Measurements from ENCODE around the gene ARL3.

ARL3 gene

DNA sequence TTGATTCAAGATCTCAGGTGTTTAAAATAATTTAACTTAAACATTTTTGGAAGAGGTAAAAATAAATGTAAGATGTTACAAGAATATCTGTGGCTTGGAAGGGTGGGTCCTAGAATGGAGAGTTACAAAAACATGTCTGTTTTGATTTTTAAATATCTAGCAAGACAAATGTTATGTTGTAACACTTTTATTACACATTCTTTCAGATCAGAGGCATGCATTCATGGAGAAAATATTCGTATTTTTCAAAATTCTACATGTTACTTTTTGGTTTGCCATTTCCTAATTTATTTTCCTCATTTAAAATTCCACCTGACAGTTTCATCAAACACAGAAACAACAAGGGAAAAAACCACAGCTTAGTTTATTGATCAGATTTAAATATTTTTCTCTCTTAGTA lies 39.5 kb upstream of the ARL3 start:
- TF ChIP-seq RARB (CRISPR knock-in tag; IDR thresholded peaks at IDR 0.05) (no peak), OSR1 (CRISPR knock-in tag; IDR thresholded peaks at IDR 0.05) (no peak), ARNTL (CRISPR knock-in tag; IDR thresholded peaks at IDR 0.05; ENCODE audit: borderline replicate concordance, low read depth) (no peak), TOX (CRISPR knock-in tag; IDR thresholded peaks at IDR 0.05; ENCODE audit: borderline replicate concordance) (no peak), ZNF70 (CRISPR knock-in tag; IDR thresholded peaks at IDR 0.05) (no peak), PPARA (CRISPR knock-in tag; IDR thresholded peaks at IDR 0.05; ENCODE audit: borderline replicate concordance) (no peak), ISL1 (CRISPR knock-in tag; IDR thresholded peaks at IDR 0.05) (no peak), SNAI2 (CRISPR knock-in tag; IDR thresholded peaks at IDR 0.05) (no peak), ESRRG (CRISPR knock-in tag; IDR thresholded peaks at IDR 0.05) (no peak), GLIS3 (CRISPR knock-in tag; IDR thresholded peaks at IDR 0.05) (no peak), TCF4 (CRISPR knock-in tag; IDR thresholded peaks at IDR 0.05; ENCODE audit: borderline replicate concordance) (no peak), ZNF565 (CRISPR knock-in tag; conservative IDR thresholded peaks at IDR 0.05; ENCODE audit: low read depth) (no peak)
- TF ChIP-seq, protein P1, sequence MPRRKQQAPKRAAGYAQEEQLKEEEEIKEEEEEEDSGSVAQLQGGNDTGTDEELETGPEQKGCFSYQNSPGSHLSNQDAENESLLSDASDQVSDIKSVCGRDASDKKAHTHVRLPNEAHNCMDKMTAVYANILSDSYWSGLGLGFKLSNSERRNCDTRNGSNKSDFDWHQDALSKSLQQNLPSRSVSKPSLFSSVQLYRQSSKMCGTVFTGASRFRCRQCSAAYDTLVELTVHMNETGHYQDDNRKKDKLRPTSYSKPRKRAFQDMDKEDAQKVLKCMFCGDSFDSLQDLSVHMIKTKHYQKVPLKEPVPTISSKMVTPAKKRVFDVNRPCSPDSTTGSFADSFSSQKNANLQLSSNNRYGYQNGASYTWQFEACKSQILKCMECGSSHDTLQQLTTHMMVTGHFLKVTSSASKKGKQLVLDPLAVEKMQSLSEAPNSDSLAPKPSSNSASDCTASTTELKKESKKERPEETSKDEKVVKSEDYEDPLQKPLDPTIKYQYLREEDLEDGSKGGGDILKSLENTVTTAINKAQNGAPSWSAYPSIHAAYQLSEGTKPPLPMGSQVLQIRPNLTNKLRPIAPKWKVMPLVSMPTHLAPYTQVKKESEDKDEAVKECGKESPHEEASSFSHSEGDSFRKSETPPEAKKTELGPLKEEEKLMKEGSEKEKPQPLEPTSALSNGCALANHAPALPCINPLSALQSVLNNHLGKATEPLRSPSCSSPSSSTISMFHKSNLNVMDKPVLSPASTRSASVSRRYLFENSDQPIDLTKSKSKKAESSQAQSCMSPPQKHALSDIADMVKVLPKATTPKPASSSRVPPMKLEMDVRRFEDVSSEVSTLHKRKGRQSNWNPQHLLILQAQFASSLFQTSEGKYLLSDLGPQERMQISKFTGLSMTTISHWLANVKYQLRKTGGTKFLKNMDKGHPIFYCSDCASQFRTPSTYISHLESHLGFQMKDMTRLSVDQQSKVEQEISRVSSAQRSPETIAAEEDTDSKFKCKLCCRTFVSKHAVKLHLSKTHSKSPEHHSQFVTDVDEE (CRISPR knock-in tag; IDR thresholded peaks at IDR 0.05), result no peak
- TF ChIP-seq, protein P2, sequence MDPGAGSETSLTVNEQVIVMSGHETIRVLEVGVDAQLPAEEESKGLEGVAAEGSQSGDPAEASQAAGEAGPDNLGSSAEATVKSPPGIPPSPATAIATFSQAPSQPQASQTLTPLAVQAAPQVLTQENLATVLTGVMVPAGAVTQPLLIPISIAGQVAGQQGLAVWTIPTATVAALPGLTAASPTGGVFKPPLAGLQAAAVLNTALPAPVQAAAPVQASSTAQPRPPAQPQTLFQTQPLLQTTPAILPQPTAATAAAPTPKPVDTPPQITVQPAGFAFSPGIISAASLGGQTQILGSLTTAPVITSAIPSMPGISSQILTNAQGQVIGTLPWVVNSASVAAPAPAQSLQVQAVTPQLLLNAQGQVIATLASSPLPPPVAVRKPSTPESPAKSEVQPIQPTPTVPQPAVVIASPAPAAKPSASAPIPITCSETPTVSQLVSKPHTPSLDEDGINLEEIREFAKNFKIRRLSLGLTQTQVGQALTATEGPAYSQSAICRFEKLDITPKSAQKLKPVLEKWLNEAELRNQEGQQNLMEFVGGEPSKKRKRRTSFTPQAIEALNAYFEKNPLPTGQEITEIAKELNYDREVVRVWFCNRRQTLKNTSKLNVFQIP (CRISPR knock-in tag; IDR thresholded peaks at IDR 0.05; ENCODE audit: borderline replicate concordance, low read depth), result no peak
- no peak for ATAC-seq

GRCh38 chr10:102752934-102753664 lies 38.9 kb upstream of the ARL3 start:
- ATAC-seq, result peak; percentile 98
- no peak for TF ChIP-seq ISL1 (CRISPR knock-in tag; IDR thresholded peaks at IDR 0.05)
- TF ChIP-seq PPARA (CRISPR knock-in tag; IDR thresholded peaks at IDR 0.05; ENCODE audit: borderline replicate concordance), result no peak
- TF ChIP-seq, protein P3, sequence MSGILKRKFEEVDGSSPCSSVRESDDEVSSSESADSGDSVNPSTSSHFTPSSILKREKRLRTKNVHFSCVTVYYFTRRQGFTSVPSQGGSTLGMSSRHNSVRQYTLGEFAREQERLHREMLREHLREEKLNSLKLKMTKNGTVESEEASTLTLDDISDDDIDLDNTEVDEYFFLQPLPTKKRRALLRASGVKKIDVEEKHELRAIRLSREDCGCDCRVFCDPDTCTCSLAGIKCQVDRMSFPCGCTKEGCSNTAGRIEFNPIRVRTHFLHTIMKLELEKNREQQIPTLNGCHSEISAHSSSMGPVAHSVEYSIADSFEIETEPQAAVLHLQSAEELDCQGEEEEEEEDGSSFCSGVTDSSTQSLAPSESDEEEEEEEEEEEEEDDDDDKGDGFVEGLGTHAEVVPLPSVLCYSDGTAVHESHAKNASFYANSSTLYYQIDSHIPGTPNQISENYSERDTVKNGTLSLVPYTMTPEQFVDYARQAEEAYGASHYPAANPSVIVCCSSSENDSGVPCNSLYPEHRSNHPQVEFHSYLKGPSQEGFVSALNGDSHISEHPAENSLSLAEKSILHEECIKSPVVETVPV (CRISPR knock-in tag; IDR thresholded peaks at IDR 0.05), result no peak
- TF ChIP-seq ZNF70 (CRISPR knock-in tag; IDR thresholded peaks at IDR 0.05), result no peak
- TF ChIP-seq, protein P2 (CRISPR knock-in tag; IDR thresholded peaks at IDR 0.05; ENCODE audit: borderline replicate concordance, low read depth), result no peak
- TF ChIP-seq, protein P4, sequence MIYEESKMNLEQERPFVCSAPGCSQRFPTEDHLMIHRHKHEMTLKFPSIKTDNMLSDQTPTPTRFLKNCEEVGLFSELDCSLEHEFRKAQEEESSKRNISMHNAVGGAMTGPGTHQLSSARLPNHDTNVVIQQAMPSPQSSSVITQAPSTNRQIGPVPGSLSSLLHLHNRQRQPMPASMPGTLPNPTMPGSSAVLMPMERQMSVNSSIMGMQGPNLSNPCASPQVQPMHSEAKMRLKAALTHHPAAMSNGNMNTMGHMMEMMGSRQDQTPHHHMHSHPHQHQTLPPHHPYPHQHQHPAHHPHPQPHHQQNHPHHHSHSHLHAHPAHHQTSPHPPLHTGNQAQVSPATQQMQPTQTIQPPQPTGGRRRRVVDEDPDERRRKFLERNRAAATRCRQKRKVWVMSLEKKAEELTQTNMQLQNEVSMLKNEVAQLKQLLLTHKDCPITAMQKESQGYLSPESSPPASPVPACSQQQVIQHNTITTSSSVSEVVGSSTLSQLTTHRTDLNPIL (CRISPR knock-in tag; IDR thresholded peaks at IDR 0.05; ENCODE audit: low read depth), result no peak
- no peak for TF ChIP-seq TCF4 (CRISPR knock-in tag; IDR thresholded peaks at IDR 0.05; ENCODE audit: borderline replicate concordance)

DNA sequence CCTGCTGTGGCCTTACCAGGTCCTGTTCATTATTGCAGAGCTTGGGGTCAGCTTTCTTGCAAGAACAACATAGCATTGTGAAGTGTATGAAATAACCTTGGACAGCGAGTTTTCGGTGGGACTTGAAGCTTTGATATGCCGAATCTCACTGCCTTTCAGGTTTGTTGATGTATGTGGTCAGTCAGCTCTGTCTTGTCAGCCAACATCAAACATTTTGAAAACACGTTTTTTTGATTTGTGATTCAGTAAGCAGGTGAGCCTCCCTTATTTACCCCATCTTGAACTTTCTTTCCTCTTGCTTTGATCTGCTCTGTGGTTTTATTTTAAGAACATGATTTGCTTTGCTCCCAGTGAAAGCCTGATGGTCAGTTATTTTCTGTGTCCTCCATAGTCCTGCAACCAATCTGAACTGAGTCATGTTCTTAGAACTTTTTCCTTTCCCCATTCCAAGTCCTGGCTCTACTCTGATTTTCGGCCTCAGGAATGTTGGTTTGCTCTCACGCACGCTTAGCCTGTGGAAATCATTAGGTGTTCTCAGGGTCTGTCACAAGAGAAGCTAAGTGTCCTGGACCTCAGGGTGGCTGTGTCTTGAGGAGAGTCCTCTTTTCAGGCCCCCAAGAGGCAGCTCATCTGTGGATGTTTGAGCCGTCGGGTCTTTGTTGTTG lies 38.2 kb upstream of the ARL3 start:
- ATAC-seq, result no peak; the same call in 2 of the 3 replicates
- TF ChIP-seq TOX (CRISPR knock-in tag; IDR thresholded peaks at IDR 0.05; ENCODE audit: borderline replicate concordance) (no peak), RARB (CRISPR knock-in tag; IDR thresholded peaks at IDR 0.05) (no peak), ZFP3 (CRISPR knock-in tag; IDR thresholded peaks at IDR 0.05) (no peak), BACH2 (CRISPR knock-in tag; IDR thresholded peaks at IDR 0.05; ENCODE audit: borderline replicate concordance) (no peak), SNAI2 (CRISPR knock-in tag; IDR thresholded peaks at IDR 0.05) (no peak), GLIS3 (CRISPR knock-in tag; IDR thresholded peaks at IDR 0.05) (no peak), ARNTL (CRISPR knock-in tag; IDR thresholded peaks at IDR 0.05; ENCODE audit: borderline replicate concordance, low read depth) (no peak), ZC3H10 (CRISPR knock-in tag; IDR thresholded peaks at IDR 0.05) (no peak), TCF4 (CRISPR knock-in tag; IDR thresholded peaks at IDR 0.05; ENCODE audit: borderline replicate concordance) (no peak)
- TF ChIP-seq, protein P3 (CRISPR knock-in tag; IDR thresholded peaks at IDR 0.05), result no peak
- TF ChIP-seq, protein P4 (CRISPR knock-in tag; IDR thresholded peaks at IDR 0.05; ENCODE audit: low read depth), result no peak
- TF ChIP-seq, protein P1 (CRISPR knock-in tag; IDR thresholded peaks at IDR 0.05), result no peak

All from SK-N-SH treated with all-trans-retinoic acid at 6 μM for 48 hours (cell line).